HepG2 (cell line): ENCODE results near the gene CHCHD1.

ENCODE experiments used
- CC2D1A ChIP-seq: sonication (generic); formaldehyde crosslinking; IDR thresholded peaks from 2 replicates; pipeline ENCODE4 v1.8.1; 2023; ENCODE audit warnings: mild to moderate bottlenecking, missing genetic modification reagents
- EED ChIP-seq: sonication (generic); formaldehyde crosslinking; IDR thresholded peaks from 2 replicates; pipeline ENCODE4 v1.5.0; 2020; ENCODE audit warnings: mild to moderate bottlenecking, missing genetic modification reagents
- EP300 ChIP-seq, 3 experiments: sonication (generic) in 1 of 3; formaldehyde crosslinking in 1 of 3; IDR thresholded peaks; 2 replicates each; pipeline versions ENCODE4 v1.5.1 to v1.6.1; 2011 to 2020; ENCODE audit warnings: low read depth in 2 of 3, low read length in 2 of 3, borderline replicate concordance in 1 of 3, improper control_type of control experiment in 1 of 3, mild to moderate bottlenecking in 1 of 3, missing genetic modification reagents in 1 of 3, moderate library complexity in 1 of 3
- MTA1 ChIP-seq: sonication (generic); formaldehyde crosslinking; IDR thresholded peaks from 2 replicates; pipeline ENCODE4 v1.4.0; 2020; ENCODE audit warnings: missing genetic modification reagents, mild to moderate bottlenecking, borderline replicate concordance
- MXD1 ChIP-seq: sonication (generic); formaldehyde crosslinking; IDR thresholded peaks from 2 replicates; pipeline ENCODE4 v1.4.0; 2020; ENCODE audit warnings: mild to moderate bottlenecking, missing genetic modification reagents
- POLR2A ChIP-seq, 2 experiments: IDR thresholded peaks; 2 replicates each; pipeline ENCODE4 v1.6.1; 2011; ENCODE audit warnings: low read depth in 2 of 2, low read length in 2 of 2, mild to moderate bottlenecking in 1 of 2, moderate library complexity in 1 of 2; ENCODE audit not compliant: insufficient read depth in 1 of 2
- PTBP1 ChIP-seq: fragments of 200-400 bp; formaldehyde crosslinking; IDR thresholded peaks from 2 replicates; pipeline ENCODE4 v1.6.1; 2018; ENCODE audit warnings: low read length, low read depth; ENCODE audit not compliant: poor library complexity, severe bottlenecking
- SMARCC2 ChIP-seq: fragments of 450-650 bp; IDR thresholded peaks from 2 replicates; pipeline ENCODE4 v1.6.1; 2017; ENCODE audit warnings: antibody characterized with exemption, mild to moderate bottlenecking
- TBL1XR1 ChIP-seq: fragments of 150-350 bp; IDR thresholded peaks from 2 replicates; pipeline ENCODE4 v1.6.1; 2014; ENCODE audit warnings: borderline replicate concordance, low read length; ENCODE audit not compliant: partially characterized antibody
- TBP ChIP-seq: sonication (generic); formaldehyde crosslinking; IDR thresholded peaks from 2 replicates; pipeline ENCODE4 v1.5.0; 2020; ENCODE audit warnings: missing genetic modification reagents
- TBX3 ChIP-seq: fragments of 450-650 bp; IDR thresholded peaks from 2 replicates; pipeline ENCODE4 v1.6.1; 2017; ENCODE audit warnings: antibody characterized with exemption, mild to moderate bottlenecking, inconsistent platforms, borderline replicate concordance
- ZNF7 ChIP-seq: IDR thresholded peaks from 2 replicates; pipeline ENCODE4 v1.6.1; 2016; ENCODE audit warnings: missing biosample characterization, missing genetic modification reagents
- TF ChIP-seq, protein P1 (sequence below): sonication (generic); formaldehyde crosslinking; IDR thresholded peaks from 2 replicates; pipeline ENCODE4 v1.5.0; 2020; ENCODE audit warnings: mild to moderate bottlenecking, missing genetic modification reagents, moderate library complexity
- TF ChIP-seq, protein P2 (sequence below): sonication (generic); formaldehyde crosslinking; IDR thresholded peaks from 2 replicates; pipeline ENCODE4 v1.8.0; 2022; ENCODE audit warnings: mild to moderate bottlenecking, missing genetic modification reagents; ENCODE audit not compliant: insufficient replicate concordance

DNA sequence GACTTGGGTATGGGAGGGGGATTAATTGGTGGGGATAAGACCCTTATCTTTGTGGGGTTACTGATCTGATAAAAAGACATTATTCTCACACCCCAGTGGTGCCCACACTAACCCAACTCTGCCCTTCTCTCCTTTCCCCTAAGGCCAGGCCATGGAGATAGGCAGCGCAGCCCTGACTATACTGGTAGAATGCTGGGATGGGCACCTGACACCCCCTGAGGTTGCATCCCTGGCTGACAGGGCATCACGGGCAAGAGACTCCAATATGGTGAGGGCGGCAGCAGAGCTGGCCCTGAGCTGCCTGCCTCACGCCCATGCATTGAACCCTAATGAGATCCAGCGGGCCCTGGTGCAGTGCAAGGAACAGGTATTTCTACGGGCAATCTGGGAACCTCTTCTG lies 16.2 kb downstream of the CHCHD1 start:
- TF ChIP-seq MTA1 (CRISPR knock-in tag) = no peak
- TF ChIP-seq EP300 (IDR thresholded peaks at IDR 0.05; ENCODE audit: low read depth in 2 of 2, low read length in 2 of 2) = no peak
- TF ChIP-seq EP300 (CRISPR knock-in tag; IDR thresholded peaks at IDR 0.05; ENCODE audit: borderline replicate concordance) = no peak
- no peak for TF ChIP-seq SMARCC2
- no peak for TF ChIP-seq TBX3
- TF ChIP-seq, protein P1, sequence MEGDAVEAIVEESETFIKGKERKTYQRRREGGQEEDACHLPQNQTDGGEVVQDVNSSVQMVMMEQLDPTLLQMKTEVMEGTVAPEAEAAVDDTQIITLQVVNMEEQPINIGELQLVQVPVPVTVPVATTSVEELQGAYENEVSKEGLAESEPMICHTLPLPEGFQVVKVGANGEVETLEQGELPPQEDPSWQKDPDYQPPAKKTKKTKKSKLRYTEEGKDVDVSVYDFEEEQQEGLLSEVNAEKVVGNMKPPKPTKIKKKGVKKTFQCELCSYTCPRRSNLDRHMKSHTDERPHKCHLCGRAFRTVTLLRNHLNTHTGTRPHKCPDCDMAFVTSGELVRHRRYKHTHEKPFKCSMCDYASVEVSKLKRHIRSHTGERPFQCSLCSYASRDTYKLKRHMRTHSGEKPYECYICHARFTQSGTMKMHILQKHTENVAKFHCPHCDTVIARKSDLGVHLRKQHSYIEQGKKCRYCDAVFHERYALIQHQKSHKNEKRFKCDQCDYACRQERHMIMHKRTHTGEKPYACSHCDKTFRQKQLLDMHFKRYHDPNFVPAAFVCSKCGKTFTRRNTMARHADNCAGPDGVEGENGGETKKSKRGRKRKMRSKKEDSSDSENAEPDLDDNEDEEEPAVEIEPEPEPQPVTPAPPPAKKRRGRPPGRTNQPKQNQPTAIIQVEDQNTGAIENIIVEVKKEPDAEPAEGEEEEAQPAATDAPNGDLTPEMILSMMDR (CRISPR knock-in tag) = no peak
- TF ChIP-seq MXD1 (CRISPR knock-in tag) = no peak
- TF ChIP-seq ZNF7 = no peak
- TF ChIP-seq, protein P2, sequence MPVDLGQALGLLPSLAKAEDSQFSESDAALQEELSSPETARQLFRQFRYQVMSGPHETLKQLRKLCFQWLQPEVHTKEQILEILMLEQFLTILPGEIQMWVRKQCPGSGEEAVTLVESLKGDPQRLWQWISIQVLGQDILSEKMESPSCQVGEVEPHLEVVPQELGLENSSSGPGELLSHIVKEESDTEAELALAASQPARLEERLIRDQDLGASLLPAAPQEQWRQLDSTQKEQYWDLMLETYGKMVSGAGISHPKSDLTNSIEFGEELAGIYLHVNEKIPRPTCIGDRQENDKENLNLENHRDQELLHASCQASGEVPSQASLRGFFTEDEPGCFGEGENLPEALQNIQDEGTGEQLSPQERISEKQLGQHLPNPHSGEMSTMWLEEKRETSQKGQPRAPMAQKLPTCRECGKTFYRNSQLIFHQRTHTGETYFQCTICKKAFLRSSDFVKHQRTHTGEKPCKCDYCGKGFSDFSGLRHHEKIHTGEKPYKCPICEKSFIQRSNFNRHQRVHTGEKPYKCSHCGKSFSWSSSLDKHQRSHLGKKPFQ (CRISPR knock-in tag) = no peak
- no peak for TF ChIP-seq CC2D1A
- TF ChIP-seq TBP (CRISPR knock-in tag) = no peak
- no peak for TF ChIP-seq TBL1XR1
- no peak for TF ChIP-seq EED (CRISPR knock-in tag)
- no peak for TF ChIP-seq PTBP1
- peak in 1 of 2 experiments; percentile 37; a peak in 1 of 4 replicates for TF ChIP-seq POLR2A (IDR thresholded peaks at IDR 0.05; ENCODE audit: insufficient read depth in 1 of 2, low read depth in 2 of 2, low read length in 2 of 2)
